ENCODE results near the gene RNMT. TPM values are rescaled to one million over a fixed set of nuclear protein-coding genes. Genes with fewer than 3 reads are reported as not detected.

RNMT gene
- total and polyA plus RNA-seq, 7 experiments from 2014 or later, result 35.1 to 101 (median 53.7) TPM

DNA sequence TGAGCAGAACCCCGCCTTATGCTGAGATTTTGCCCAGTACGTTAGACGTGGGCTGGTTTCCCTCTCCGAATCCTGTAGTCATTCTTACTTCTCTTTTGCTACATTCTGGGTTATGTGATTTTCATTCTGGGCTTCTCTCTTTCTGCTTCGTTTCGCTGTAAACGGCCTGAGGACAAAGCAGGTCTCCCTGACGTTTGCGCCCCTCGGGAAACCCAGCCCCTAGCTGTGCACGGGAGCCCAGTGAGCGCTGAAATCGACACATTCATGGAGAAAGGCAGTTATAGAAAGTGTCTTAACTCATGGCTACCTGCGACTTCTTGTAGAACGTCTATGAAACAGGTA is 74.8 kb downstream of the RNMT start:
- no peak for ATAC-seq
- no peaks in the 10 kb centered on the region for H3K36me3 ChIP-seq (ENCODE audit: control insufficient read depth in 2 of 3, insufficient read depth in 3 of 3, low read length in 3 of 3)

GRCh38 chr18:13804305-13804704 is 77.8 kb downstream of the RNMT start:
- CTCF ChIA-PET, result interaction anchor here (0.7 kb wide), 1 partner anchor 255 kb away, joined by 3 read pairs; no protein-coding TSS in a partner anchor
- peaks cover 0 to 4% (median 0%) of the 10 kb centered on the region in 11 donors for H3K9me3 Mint-ChIP-seq
- H3K9me3 ChIP-seq (ENCODE audit: control insufficient read depth in 2 of 3, low read length in 3 of 3), result no peaks in the 10 kb centered on the region
- DNase-seq (no peak), ATAC-seq (no peak)
- H3K27ac Mint-ChIP-seq, result no peak overlapping the region
- no peaks in the 10 kb centered on the region for H3K36me3 ChIP-seq (ENCODE audit: control insufficient read depth in 2 of 3, insufficient read depth in 3 of 3, low read length in 3 of 3)
- peaks cover 0 to 6% of the 10 kb centered on the region in 2 donors for H3K4me1 ChIP-seq (ENCODE audit: control insufficient read depth in 2 of 2, insufficient read depth in 2 of 2, low read length in 2 of 2)
- intact Hi-C loops (cut with micrococcal nuclease), result loop anchor here in 1 of 2 donors (5.0 kb wide), 1 partner anchor 587 kb away; the partner anchor contains the start of gene LDLRAD4
- peaks cover 0 to 5% (median 0%) of the 10 kb centered on the region in 5 donors for H3K36me3 Mint-ChIP-seq
- no peak overlapping the region for H3K4me3 ChIP-seq (ENCODE audit: low read length)
- peaks cover 3 to 9% (median 5%) of the 10 kb centered on the region in 7 donors for H3K4me1 Mint-ChIP-seq
- H3K27me3 ChIP-seq (ENCODE audit: control insufficient read depth in 2 of 2, insufficient read depth in 2 of 2, low read length in 2 of 2), result peaks cover 0 to 9% of the 10 kb centered on the region in 2 donors
- H3K27me3 Mint-ChIP-seq, result peaks cover 47 to 63% (median 53%) of the 10 kb centered on the region in 5 donors
- POLR2A ChIA-PET, result interaction anchor here (0.6 kb wide), 1 partner anchor 313 kb away, joined by 3 read pairs; no protein-coding TSS in a partner anchor
- no peak overlapping the region for H3K4me3 Mint-ChIP-seq
- H3K27ac ChIP-seq (ENCODE audit: low read depth, low read length), result no peak overlapping the region

More for the DNA sequence above, 74.8 kb downstream of the RNMT start:
- H3K27me3 Mint-ChIP-seq, result peaks cover 68 to 79% (median 73%) of the 10 kb centered on the region in 5 donors
- H3K27me3 ChIP-seq (ENCODE audit: control insufficient read depth in 2 of 2, insufficient read depth in 2 of 2, low read length in 2 of 2), result peaks cover 0 to 9% of the 10 kb centered on the region in 2 donors
- H3K4me3 Mint-ChIP-seq, result peak overlapping the region; percentile 29 to 77 (median 64)
- H3K9me3 ChIP-seq (ENCODE audit: control insufficient read depth in 2 of 3, low read length in 3 of 3), result no peaks in the 10 kb centered on the region
- H3K36me3 Mint-ChIP-seq, result peaks cover 0 to 5% (median 1%) of the 10 kb centered on the region in 5 donors
- peaks cover 0 to 4% (median 0%) of the 10 kb centered on the region in 11 donors for H3K9me3 Mint-ChIP-seq
- no peak overlapping the region for H3K27ac Mint-ChIP-seq
- no peak for DNase-seq
- no peak overlapping the region for H3K4me3 ChIP-seq (ENCODE audit: low read length)
- no peak overlapping the region for H3K27ac ChIP-seq (ENCODE audit: low read depth, low read length)
- intact Hi-C loops (cut with micrococcal nuclease), result loop anchor here (1.0 to 5.0 kb wide), 3 partner anchors 242 to 585 kb away; partner anchors contain the start of gene LDLRAD4 (in 1 of the 2)
- peaks cover 3 to 9% (median 5%) of the 10 kb centered on the region in 7 donors for H3K4me1 Mint-ChIP-seq
- CTCF ChIA-PET, result no interaction called here
- peaks cover 0 to 6% of the 10 kb centered on the region in 2 donors for H3K4me1 ChIP-seq (ENCODE audit: control insufficient read depth in 2 of 2, insufficient read depth in 2 of 2, low read length in 2 of 2)
- POLR2A ChIA-PET, result no interaction called here

DNA sequence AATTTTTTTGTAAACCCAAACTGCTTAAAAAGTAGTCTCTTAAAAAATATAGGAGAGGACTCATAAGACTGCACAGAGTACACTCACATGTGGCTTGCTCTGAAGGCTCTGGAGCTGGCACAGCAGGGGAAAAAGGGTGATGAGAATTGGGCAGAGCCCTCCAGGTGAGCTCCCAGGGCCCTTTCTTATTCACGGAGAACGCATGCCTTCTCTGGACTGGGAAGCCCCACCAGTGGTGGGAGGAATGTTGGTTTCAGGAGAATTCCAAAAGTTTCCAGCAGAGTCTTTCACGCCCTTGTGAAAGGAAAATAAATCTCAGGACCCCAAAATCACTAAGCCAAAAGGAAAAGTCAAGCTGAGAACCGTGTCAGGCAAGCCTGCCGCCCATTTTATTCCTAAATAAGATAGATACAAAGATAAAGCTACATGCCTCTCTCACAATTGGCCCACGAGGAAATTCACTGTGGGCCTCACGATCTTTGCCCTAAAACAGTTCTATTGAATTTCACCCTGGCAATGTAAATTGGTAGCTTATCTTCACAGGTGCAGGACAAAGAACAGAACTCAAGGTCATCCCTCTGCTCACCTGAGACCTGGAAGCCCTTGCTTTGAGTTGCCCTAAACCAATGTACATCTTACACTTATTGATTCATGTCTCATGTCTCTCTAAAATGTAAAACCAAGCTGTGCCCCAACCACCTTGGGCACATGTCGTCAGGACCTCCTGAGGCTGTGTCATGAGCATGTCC is 82.0 kb downstream of the RNMT start:
- intact Hi-C loops (cut with micrococcal nuclease), result no loop called here
- H3K36me3 ChIP-seq (ENCODE audit: control insufficient read depth in 2 of 3, insufficient read depth in 3 of 3, low read length in 3 of 3), result no peaks in the 10 kb centered on the region
- DNase-seq (no peak), ATAC-seq (no peak)
- no peak overlapping the region for H3K27ac ChIP-seq (ENCODE audit: low read depth, low read length)
- H3K27me3 ChIP-seq (ENCODE audit: control insufficient read depth in 2 of 2, insufficient read depth in 2 of 2, low read length in 2 of 2), result no peaks in the 10 kb centered on the region
- POLR2A ChIA-PET, result no interaction called here
- no peaks in the 10 kb centered on the region for H3K9me3 ChIP-seq (ENCODE audit: control insufficient read depth in 2 of 3, low read length in 3 of 3)
- no peak overlapping the region for H3K4me3 ChIP-seq (ENCODE audit: low read length)
- Mint-ChIP-seq H3K4me1 (peaks cover 0 to 3% (median 2%) of the 10 kb centered on the region in 7 donors), H3K4me3 (no peak overlapping the region), H3K27me3 (peaks cover 22 to 44% (median 23%) of the 10 kb centered on the region in 5 donors), H3K27ac (no peak overlapping the region), H3K9me3 (peaks cover 0 to 4% (median 0%) of the 10 kb centered on the region in 11 donors), H3K36me3 (peaks cover 0 to 5% (median 0%) of the 10 kb centered on the region in 5 donors)
- CTCF ChIA-PET, result interaction anchor here (0.8 kb wide), 1 partner anchor 12 kb away, joined by 3 read pairs; no protein-coding TSS in a partner anchor
- H3K4me1 ChIP-seq (ENCODE audit: control insufficient read depth in 2 of 2, insufficient read depth in 2 of 2, low read length in 2 of 2), result no peaks in the 10 kb centered on the region

- intact Hi-C loops (cut with micrococcal nuclease), result no loop called here
- CTCF ChIA-PET, result no interaction called here
- Histone ChIP-seq H3K27me3 (ENCODE audit: control insufficient read depth in 2 of 2, insufficient read depth in 2 of 2, low read length in 2 of 2) (no peaks in the 10 kb centered on the region), H3K4me1 (ENCODE audit: control insufficient read depth in 2 of 2, insufficient read depth in 2 of 2, low read length in 2 of 2) (no peaks in the 10 kb centered on the region), H3K4me3 (ENCODE audit: low read length) (no peak overlapping the region), H3K36me3 (ENCODE audit: control insufficient read depth in 2 of 3, insufficient read depth in 3 of 3, low read length in 3 of 3) (no peaks in the 10 kb centered on the region), H3K9me3 (ENCODE audit: control insufficient read depth in 2 of 3, low read length in 3 of 3) (no peaks in the 10 kb centered on the region), H3K27ac (ENCODE audit: low read depth, low read length) (no peak overlapping the region)
- no peak overlapping the region for H3K4me3 Mint-ChIP-seq
- peaks cover 0 to 4% (median 0%) of the 10 kb centered on the region in 11 donors for H3K9me3 Mint-ChIP-seq
- no peak for DNase-seq
- peaks cover 0 to 4% (median 2%) of the 10 kb centered on the region in 7 donors for H3K4me1 Mint-ChIP-seq
- ATAC-seq, result no peak
- peaks cover 19 to 42% (median 20%) of the 10 kb centered on the region in 5 donors for H3K27me3 Mint-ChIP-seq
- peaks cover 0 to 5% (median 0%) of the 10 kb centered on the region in 5 donors for H3K36me3 Mint-ChIP-seq
- H3K27ac Mint-ChIP-seq, result no peak overlapping the region
- POLR2A ChIA-PET, result no interaction called here
Measured at GRCh38 chr18:13809043-13809430, 82.6 kb downstream of the RNMT start.

DNA sequence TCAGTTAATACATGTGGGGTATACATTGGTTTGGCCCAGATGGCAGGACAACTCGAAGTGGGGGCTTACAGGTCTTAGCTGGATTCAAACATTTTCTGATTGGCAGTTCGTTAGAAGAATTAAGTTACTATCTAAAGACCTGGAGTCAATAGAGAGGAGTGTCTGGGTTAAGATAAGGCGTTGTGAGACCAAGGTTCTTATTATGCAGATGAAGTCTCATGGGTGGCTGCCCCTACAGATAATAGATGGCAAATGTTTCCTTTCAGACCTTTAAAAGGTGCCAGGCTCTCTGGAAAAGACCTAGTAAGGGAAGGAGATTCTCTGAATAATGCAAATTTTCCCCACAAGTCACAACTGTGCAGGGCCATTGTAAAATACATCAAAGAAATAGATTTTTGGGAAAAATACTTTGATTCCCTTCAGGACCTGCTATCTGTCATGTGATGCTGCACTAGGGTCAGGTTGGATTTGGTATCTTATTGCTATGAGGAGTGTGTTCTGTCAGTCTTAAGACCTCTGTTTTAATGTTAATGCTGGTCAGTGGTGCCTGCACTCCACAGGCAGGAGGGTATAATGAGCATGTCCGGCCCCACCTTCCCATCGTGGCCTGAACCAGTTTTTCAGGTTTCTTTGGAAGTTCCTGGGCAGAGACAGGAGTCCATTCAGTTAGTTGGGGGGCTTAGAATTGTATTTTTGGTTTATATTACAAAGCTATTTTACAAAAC is 83.2 kb downstream of the RNMT start:
- no peak overlapping the region for H3K4me3 Mint-ChIP-seq
- H3K4me1 ChIP-seq (ENCODE audit: control insufficient read depth in 2 of 2, insufficient read depth in 2 of 2, low read length in 2 of 2), result no peaks in the 10 kb centered on the region
- H3K27ac ChIP-seq (ENCODE audit: low read depth, low read length), result no peak overlapping the region
- H3K4me1 Mint-ChIP-seq, result peaks cover 0 to 4% (median 0%) of the 10 kb centered on the region in 7 donors
- no peak for ATAC-seq
- ChIA-PET CTCF (interaction anchor here (1.4 kb wide), 1 partner anchor 12 kb away, joined by 3 read pairs; no protein-coding TSS in a partner anchor), POLR2A (no interaction called here)
- H3K9me3 ChIP-seq (ENCODE audit: control insufficient read depth in 2 of 3, low read length in 3 of 3), result no peaks in the 10 kb centered on the region
- H3K9me3 Mint-ChIP-seq, result peaks cover 0 to 2% (median 0%) of the 10 kb centered on the region in 11 donors
- H3K36me3 ChIP-seq (ENCODE audit: control insufficient read depth in 2 of 3, insufficient read depth in 3 of 3, low read length in 3 of 3), result no peaks in the 10 kb centered on the region
- no peak overlapping the region for H3K4me3 ChIP-seq (ENCODE audit: low read length)
- no peaks in the 10 kb centered on the region for H3K27me3 ChIP-seq (ENCODE audit: control insufficient read depth in 2 of 2, insufficient read depth in 2 of 2, low read length in 2 of 2)
- peaks cover 13 to 36% (median 14%) of the 10 kb centered on the region in 5 donors for H3K27me3 Mint-ChIP-seq
- DNase-seq, result no peak
- peaks cover 0 to 2% (median 0%) of the 10 kb centered on the region in 5 donors for H3K36me3 Mint-ChIP-seq
- intact Hi-C loops (cut with micrococcal nuclease), result loop anchor here in 1 of 2 donors (5.0 kb wide), 1 partner anchor 252 kb away; no protein-coding TSS in a partner anchor
- no peak overlapping the region for H3K27ac Mint-ChIP-seq

GRCh38 chr18:13810950-13811485 is 84.5 kb downstream of the RNMT start:
- ChIA-PET CTCF (interaction anchor here (1.4 kb wide), 1 partner anchor 10 kb away, joined by 3 read pairs; no protein-coding TSS in a partner anchor), POLR2A (no interaction called here)
- no peaks in the 10 kb centered on the region for H3K36me3 ChIP-seq (ENCODE audit: control insufficient read depth in 2 of 3, insufficient read depth in 3 of 3, low read length in 3 of 3)
- Mint-ChIP-seq H3K27ac (no peak overlapping the region), H3K4me3 (no peak overlapping the region), H3K9me3 (no peaks in the 10 kb centered on the region), H3K4me1 (peaks cover 0 to 4% (median 0%) of the 10 kb centered on the region in 7 donors), H3K27me3 (peaks cover 3 to 23% (median 5%) of the 10 kb centered on the region in 5 donors), H3K36me3 (no peaks in the 10 kb centered on the region)
- no peak for DNase-seq
- no peak for ATAC-seq
- no peaks in the 10 kb centered on the region for H3K9me3 ChIP-seq (ENCODE audit: control insufficient read depth in 2 of 3, low read length in 3 of 3)
- H3K4me3 ChIP-seq (ENCODE audit: low read length), result no peak overlapping the region
- no peak overlapping the region for H3K27ac ChIP-seq (ENCODE audit: low read depth, low read length)
- H3K27me3 ChIP-seq (ENCODE audit: control insufficient read depth in 2 of 2, insufficient read depth in 2 of 2, low read length in 2 of 2), result no peaks in the 10 kb centered on the region
- intact Hi-C loops (cut with micrococcal nuclease), result loop anchor here in 1 of 2 donors (5.0 kb wide), 1 partner anchor 254 kb away; no protein-coding TSS in a partner anchor
- H3K4me1 ChIP-seq (ENCODE audit: control insufficient read depth in 2 of 2, insufficient read depth in 2 of 2, low read length in 2 of 2), result no peaks in the 10 kb centered on the region

Measured in naive thymus-derived CD4-positive, alpha-beta T cell (primary cell).